ENCODE data around the gene CTTN. TPM values are rescaled to one million over a fixed set of nuclear protein-coding genes. Genes with fewer than 3 reads are reported as not detected.
"Not testable (repeated sequence)": the region's sequence is repeated elsewhere in the genome, so short reads cannot be mapped to it uniquely, and the experiment has no call there.

CTTN gene
- polyA plus RNA-seq, 3 donors from 2014 or later, result 0.53 to 0.67 TPM; not detected in 1

DNA sequence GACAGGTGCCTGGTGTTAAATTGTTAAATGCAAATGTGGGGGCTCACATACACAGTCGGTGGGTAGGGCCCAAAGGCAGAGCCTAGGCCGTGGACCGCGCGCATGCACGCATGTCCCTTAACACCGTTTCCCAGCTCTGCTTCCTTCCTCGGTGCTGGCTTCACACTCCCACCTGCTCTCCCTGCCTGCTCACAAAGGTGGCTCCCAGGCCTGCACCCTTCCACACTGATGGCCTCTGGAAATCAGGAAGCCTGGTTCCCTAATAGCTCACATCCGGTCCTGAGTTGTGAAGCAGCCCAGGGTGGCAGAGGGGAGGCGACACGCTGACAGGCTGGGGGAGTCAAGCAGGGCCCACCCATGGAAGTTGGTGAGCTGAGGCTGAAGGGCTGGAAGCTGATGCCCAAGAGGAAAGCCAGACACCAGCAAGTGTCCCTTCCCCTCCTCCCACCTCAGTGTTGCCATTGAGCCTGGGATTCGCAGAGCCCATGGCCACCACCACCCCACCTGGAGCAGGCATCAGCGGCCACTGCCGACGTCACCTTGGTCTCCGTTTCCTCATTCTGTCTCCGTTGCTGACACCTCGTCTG is 13.7 kb upstream of the CTTN start:
- peaks cover 7 to 9% (median 8%) of the 10 kb centered on the region in 3 donors for H3K27me3 Mint-ChIP-seq (ENCODE audit: low read depth in 3 of 3)
- H3K4me1 Mint-ChIP-seq, result no peaks in the 10 kb centered on the region
- peak overlapping the region in 1 of 6 donors; percentile 45 for H3K27ac Mint-ChIP-seq
- peaks cover 30 to 42% (median 38%) of the 10 kb centered on the region in 3 donors for H3K36me3 Mint-ChIP-seq
- no peaks in the 10 kb centered on the region for H3K9me3 Mint-ChIP-seq
- H3K4me3 Mint-ChIP-seq, result no peak overlapping the region
- DNase-seq, result no peak

DNA sequence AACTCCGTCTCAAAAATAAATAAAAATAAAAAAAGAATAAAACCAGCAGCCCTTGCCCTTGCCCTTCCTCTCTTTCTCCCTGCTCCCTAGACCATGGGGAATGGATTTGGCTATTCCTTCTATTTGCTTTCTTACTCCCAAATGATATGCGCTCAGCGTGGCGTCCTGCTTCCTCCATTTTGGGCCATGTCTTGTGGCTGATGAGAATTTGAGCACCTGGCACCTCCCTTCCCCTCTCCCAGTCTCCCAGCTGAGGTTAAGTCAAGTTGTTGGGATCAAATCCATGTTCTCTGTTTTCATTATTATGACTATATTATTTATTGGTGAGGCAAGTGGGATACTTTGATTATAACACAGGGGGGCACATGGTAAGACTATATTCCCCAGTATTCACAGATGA is 10.8 kb upstream of the CTTN start:
- peaks cover 12 to 18% (median 14%) of the 10 kb centered on the region in 3 donors for H3K27me3 Mint-ChIP-seq (ENCODE audit: low read depth in 3 of 3)
- no peaks in the 10 kb centered on the region for H3K4me1 Mint-ChIP-seq
- no peak overlapping the region for H3K27ac Mint-ChIP-seq
- no peaks in the 10 kb centered on the region for H3K9me3 Mint-ChIP-seq
- peaks cover 17 to 28% (median 21%) of the 10 kb centered on the region in 3 donors for H3K36me3 Mint-ChIP-seq
- no peak overlapping the region for H3K4me3 Mint-ChIP-seq
- no peak for DNase-seq

DNA sequence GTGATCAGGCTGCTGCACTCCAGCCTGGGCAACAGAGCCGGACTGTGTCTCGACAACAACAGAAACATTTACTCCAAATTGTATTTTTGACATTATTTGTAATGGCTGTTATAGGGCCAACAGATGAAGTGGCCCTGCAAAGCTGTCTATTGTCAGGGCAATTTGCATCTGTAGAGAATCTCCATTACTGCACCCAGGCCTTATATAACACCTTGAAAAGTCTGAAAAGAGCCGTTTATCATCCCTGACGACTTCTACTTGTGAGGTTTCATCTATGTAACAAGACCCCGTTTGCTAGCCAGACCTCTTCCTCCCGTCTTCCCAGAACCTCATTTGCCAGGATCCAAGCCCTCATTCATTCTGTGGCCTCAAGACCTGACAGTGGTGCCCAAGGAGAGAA is 9.1 kb upstream of the CTTN start:
- Mint-ChIP-seq H3K4me3 (no peak overlapping the region), H3K27ac (no peak overlapping the region), H3K9me3 (no peaks in the 10 kb centered on the region), H3K36me3 (peaks cover 10 to 16% (median 15%) of the 10 kb centered on the region in 3 donors), H3K27me3 (ENCODE audit: low read depth in 3 of 3) (peaks cover 16 to 22% (median 18%) of the 10 kb centered on the region in 3 donors), H3K4me1 (no peaks in the 10 kb centered on the region)
- DNase-seq, result no peak

DNA sequence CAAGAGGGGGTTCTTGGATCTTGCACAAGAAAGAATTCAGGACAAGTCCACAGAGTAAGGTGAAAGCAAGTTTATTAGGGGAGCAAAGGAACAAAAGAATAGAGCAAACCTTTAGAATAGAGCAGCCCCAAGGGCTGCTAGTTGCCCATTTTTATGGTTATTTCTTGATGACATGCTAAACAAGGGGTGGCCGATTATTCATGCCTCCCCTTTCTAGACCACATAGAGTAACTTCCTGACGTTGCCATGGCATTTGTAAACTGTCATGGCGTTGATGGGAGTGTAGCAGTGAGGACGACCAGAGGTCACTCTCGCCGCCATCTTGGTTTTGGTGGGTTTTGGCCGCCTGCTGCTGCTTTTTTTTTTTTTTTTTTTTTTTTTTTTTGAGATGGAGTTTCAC is 7.4 kb upstream of the CTTN start:
- not testable (repeated sequence) for H3K4me3 Mint-ChIP-seq, H3K4me1 Mint-ChIP-seq, DNase-seq, H3K9me3 Mint-ChIP-seq, H3K27ac Mint-ChIP-seq, H3K36me3 Mint-ChIP-seq
- H3K27me3 Mint-ChIP-seq (ENCODE audit: low read depth in 3 of 3), result peaks cover 22 to 26% (median 24%) of the 10 kb centered on the region in 3 donors

DNA sequence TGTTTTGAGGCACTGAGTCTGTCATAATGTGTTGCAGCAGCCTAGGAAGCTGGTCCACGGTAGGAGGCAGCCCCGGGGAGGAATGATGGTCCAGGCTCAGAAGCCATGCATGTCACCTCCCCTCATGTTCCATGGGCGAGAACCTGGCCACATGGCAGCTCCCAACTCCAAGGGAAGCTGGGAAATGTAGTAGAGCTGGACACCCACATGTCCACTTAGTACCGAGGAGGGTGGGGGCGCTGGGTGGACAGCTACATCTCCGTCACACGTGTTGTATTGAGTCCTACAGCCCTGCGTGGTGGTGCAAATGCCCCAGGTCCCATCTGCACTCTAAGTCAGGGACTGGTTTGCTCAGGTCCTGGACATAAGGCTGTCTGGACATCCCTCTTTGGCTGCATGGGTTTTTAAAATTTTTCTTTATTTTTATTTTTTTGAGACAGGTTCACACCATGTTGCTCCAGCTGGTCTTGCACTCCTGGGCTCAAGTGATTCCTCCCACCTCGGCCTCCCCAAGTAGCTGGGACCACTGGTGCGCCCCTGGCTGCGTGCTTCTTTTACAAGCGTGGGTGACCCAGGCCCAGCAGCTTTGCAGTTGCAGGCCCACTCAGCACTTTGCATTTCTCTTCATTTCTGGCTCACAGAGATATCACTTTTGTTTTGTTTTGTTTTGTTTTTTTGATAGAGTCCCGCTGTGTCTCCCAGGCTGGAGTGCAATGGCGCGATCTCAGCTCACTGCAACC is 3.9 kb upstream of the CTTN start:
- Mint-ChIP-seq H3K4me3 (no peak overlapping the region), H3K36me3 (no peaks in the 10 kb centered on the region), H3K27ac (no peak overlapping the region), H3K9me3 (no peaks in the 10 kb centered on the region), H3K27me3 (ENCODE audit: low read depth in 3 of 3) (peaks cover 26 to 36% (median 30%) of the 10 kb centered on the region in 3 donors), H3K4me1 (peaks cover 15 to 17% of the 10 kb centered on the region in 2 donors)
- no peak for DNase-seq

DNA sequence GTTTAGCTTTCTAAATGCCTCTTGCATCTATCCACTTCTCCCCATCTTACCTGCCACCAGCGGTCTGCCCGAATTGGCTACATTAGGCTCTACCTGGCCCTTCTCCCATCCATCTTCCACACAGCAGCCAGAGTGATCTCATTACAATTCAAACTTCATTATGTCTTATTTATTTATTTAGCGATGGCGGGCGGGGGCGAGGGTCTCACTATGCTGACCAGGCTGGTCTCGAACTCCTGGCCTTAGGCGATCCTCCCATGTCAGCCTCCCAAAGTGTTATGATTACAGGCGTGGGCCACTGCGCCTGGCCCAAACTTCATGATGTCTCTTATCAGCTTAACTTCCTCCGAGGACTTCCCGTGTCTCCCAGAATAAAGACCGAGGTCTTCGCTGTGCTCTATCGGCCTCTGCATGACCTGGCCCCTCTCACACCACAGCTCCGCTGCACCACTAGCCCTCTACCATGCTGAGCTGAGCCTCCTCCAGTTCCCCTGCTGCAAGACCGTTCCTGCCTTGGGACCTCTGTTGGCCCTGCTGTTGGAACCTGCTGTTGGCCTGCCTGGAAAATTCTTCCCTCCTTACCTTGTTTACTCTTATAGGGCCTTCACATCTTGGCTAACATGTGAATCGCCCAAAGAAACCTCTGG is 870 bp upstream of the CTTN start:
- no peaks in the 10 kb centered on the region for H3K36me3 Mint-ChIP-seq
- H3K4me3 Mint-ChIP-seq, result peak overlapping the region; percentile 79 to 94 (median 84)
- H3K27ac Mint-ChIP-seq, result peak overlapping the region in 1 of 6 donors; percentile 45
- H3K27me3 Mint-ChIP-seq (ENCODE audit: low read depth in 3 of 3), result peaks cover 31 to 38% (median 32%) of the 10 kb centered on the region in 3 donors
- peaks cover 0 to 5% (median 0%) of the 10 kb centered on the region in 6 donors for H3K9me3 Mint-ChIP-seq
- peaks cover 15 to 18% of the 10 kb centered on the region in 2 donors for H3K4me1 Mint-ChIP-seq
- peak in 1 of 3 donors; percentile 8 for DNase-seq

DNA sequence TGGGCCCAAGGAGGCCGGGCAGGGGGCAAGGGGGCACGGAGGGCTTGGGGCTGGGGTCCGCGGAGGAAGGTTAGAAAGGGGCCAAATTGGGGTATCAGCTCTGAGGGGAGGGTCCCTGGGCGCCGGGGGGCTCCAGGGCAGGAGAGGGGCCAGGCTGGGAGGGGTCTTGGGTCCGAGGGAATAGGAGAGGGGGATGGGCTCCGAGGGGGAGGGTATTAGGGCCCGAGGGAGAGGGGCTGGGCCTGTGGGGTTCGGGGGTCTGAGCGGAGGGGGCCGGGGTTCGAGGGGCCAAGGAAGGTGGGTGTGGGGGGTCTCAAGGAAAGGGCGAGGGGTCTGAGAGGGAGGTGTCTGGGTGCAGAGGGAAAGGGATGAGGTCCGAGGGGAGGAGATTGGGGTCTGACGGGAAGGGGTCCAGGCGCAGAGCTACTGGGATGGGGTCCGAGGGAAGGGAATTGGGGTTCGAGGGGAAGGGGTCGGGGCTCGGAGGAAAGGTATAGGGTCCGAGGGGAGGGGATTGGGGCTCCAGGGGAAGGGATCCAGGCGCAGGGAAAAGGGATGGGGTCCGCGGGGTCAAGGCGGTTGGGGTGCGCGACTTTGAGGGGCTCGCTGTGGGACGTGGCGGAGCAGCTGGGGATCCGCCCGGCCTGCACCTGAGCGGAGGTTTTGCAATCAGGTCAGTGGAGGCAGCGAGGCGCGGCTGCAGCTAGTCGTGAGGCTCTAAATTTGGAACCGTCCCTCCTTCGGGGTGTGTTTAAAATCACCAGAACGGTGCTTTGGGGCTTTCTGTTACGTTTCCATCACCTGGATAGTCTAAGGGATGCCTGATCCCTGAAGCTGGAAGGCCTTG is 728 bp downstream of the CTTN start:
- Mint-ChIP-seq H3K4me3 (peak overlapping the region; percentile 42 to 70 (median 53)), H3K4me1 (peaks cover 15 to 18% of the 10 kb centered on the region in 2 donors), H3K27me3 (ENCODE audit: low read depth in 3 of 3) (peaks cover 27 to 37% (median 34%) of the 10 kb centered on the region in 3 donors), H3K27ac (peak overlapping the region in 1 of 6 donors; percentile 45), H3K36me3 (no peaks in the 10 kb centered on the region), H3K9me3 (peaks cover 0 to 6% (median 0%) of the 10 kb centered on the region in 6 donors)
- DNase-seq, result no peak

DNA sequence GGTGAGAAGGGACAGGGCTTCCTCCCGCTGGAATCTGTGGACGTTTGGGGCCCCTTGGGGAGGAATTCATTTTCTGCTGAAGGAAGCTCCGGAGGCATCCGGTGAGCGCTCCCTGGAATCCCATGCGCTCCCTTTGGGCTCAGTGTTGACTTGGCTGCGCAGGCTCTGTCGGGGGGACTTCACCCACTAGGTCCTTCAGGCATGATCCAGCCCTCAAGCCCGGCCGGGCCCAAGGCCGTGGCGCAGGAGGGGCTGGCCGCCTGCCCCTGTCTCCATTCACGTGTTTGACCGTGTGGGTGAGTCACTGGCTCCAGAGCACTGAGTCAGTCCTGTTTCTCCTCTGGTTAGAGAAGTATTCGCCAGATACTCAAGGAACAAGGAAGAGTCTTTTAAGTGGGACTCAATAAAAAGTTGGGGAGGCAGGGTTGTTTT is 1.4 kb downstream of the CTTN start:
- H3K4me3 Mint-ChIP-seq, result peak overlapping the region in 4 of 5 donors; percentile 38 to 55 (median 48)
- H3K27ac Mint-ChIP-seq, result no peak overlapping the region
- no peak for DNase-seq
- peaks cover 27 to 37% (median 34%) of the 10 kb centered on the region in 3 donors for H3K27me3 Mint-ChIP-seq (ENCODE audit: low read depth in 3 of 3)
- H3K4me1 Mint-ChIP-seq, result peaks cover 15 to 18% of the 10 kb centered on the region in 2 donors
- H3K9me3 Mint-ChIP-seq, result peaks cover 0 to 6% (median 0%) of the 10 kb centered on the region in 6 donors
- no peaks in the 10 kb centered on the region for H3K36me3 Mint-ChIP-seq

DNA sequence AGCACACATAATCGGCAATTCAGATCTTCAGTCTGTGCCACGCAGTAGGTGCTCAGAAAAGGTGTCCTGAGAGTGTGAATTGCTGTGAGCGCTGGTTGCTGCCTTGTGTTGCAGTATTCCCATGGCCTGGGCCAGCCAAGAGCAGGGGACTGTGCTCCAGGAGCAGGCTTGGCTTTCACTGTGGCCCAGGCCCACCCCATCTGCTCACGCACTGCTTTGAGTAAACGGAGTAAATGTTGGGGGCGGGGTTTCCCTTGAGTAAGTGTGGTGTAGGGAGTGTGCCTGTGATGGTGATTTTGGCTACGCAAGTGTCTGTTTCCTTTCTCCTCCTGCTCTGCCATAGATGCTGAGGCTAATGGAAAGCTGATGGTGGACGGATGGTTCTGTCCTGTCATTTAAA is 2.3 kb downstream of the CTTN start:
- no peak for DNase-seq
- no peak overlapping the region for H3K4me3 Mint-ChIP-seq
- peaks cover 15 to 18% of the 10 kb centered on the region in 2 donors for H3K4me1 Mint-ChIP-seq
- peaks cover 0 to 6% (median 0%) of the 10 kb centered on the region in 6 donors for H3K9me3 Mint-ChIP-seq
- peaks cover 28 to 38% (median 34%) of the 10 kb centered on the region in 3 donors for H3K27me3 Mint-ChIP-seq (ENCODE audit: low read depth in 3 of 3)
- no peak overlapping the region for H3K27ac Mint-ChIP-seq
- no peaks in the 10 kb centered on the region for H3K36me3 Mint-ChIP-seq

DNA sequence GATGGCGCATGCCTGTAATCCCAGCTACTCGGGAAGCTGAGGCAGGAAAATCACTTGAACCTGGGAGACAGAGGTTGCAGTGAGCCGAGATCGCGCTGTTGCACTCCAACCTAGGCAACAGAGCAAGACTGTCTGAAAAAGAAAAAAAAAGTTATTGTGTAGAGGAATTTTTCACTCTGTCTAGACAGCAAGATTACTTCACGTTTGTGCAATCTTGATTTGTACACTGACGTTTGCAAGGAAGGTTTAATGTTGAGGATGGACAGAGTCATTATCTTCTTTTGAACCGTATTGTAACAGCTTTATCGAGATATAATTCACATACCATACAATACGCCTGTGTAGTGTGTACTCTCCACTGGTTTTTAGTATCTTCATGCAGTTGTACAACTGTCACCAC is 3.7 kb downstream of the CTTN start:
- Mint-ChIP-seq H3K27ac (no peak overlapping the region), H3K36me3 (no peaks in the 10 kb centered on the region), H3K4me3 (no peak overlapping the region), H3K4me1 (peaks cover 15 to 16% of the 10 kb centered on the region in 2 donors), H3K9me3 (peaks cover 0 to 6% (median 0%) of the 10 kb centered on the region in 6 donors), H3K27me3 (ENCODE audit: low read depth in 3 of 3) (peaks cover 30 to 37% (median 33%) of the 10 kb centered on the region in 3 donors)
- no peak for DNase-seq

DNA sequence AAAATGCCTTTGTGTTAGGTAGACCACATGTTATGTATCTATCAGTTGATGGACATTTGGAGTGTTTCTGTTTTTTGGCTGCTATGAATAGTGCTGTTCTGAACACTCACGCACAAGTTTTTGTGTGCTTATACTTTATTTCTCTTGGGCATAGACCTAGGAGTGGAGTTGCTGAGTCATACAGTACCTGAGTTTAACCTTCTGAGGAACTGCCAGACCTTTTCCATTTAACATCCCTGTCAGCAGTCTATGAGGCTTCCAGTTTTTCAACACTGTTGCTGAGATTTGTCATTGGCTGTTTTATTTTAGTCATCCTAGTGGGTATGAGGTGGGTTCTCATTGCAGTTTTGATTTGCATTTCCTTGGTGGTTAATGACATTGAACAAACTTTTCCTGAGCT is 4.4 kb downstream of the CTTN start:
- DNase-seq, result no peak
- peaks cover 9 to 10% of the 10 kb centered on the region in 2 donors for H3K4me1 Mint-ChIP-seq
- H3K4me3 Mint-ChIP-seq, result no peak overlapping the region
- peaks cover 25 to 36% (median 34%) of the 10 kb centered on the region in 3 donors for H3K27me3 Mint-ChIP-seq (ENCODE audit: low read depth in 3 of 3)
- H3K36me3 Mint-ChIP-seq, result no peaks in the 10 kb centered on the region
- H3K27ac Mint-ChIP-seq, result no peak overlapping the region
- H3K9me3 Mint-ChIP-seq, result peaks cover 0 to 6% (median 0%) of the 10 kb centered on the region in 6 donors

DNA sequence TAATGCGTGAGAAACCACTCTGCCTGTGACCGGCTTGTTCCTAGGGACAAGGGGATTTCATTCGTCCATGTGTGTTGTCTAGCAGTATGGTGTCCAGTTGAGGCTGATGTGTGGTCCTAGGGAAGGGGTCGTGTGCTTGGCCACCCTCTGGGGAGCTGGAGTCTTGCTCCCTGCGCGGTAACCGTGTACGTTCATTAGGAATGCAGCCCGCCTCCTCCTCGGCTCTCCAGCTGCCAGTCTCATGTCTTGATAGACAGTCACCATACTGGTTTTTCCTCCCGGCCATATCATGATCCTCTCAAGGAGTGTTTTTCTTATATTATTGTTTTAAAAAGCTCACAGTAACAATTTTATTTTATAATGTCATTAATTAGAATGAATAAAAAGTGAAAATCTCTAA is 5.9 kb downstream of the CTTN start:
- Mint-ChIP-seq H3K9me3 (peaks cover 0 to 6% (median 0%) of the 10 kb centered on the region in 6 donors), H3K4me1 (peaks cover under 1 to 2% of the 10 kb centered on the region in 2 donors), H3K27ac (no peak overlapping the region), H3K36me3 (no peaks in the 10 kb centered on the region), H3K4me3 (no peak overlapping the region), H3K27me3 (ENCODE audit: low read depth in 3 of 3) (peaks cover 24 to 36% (median 26%) of the 10 kb centered on the region in 3 donors)
- no peak for DNase-seq

DNA sequence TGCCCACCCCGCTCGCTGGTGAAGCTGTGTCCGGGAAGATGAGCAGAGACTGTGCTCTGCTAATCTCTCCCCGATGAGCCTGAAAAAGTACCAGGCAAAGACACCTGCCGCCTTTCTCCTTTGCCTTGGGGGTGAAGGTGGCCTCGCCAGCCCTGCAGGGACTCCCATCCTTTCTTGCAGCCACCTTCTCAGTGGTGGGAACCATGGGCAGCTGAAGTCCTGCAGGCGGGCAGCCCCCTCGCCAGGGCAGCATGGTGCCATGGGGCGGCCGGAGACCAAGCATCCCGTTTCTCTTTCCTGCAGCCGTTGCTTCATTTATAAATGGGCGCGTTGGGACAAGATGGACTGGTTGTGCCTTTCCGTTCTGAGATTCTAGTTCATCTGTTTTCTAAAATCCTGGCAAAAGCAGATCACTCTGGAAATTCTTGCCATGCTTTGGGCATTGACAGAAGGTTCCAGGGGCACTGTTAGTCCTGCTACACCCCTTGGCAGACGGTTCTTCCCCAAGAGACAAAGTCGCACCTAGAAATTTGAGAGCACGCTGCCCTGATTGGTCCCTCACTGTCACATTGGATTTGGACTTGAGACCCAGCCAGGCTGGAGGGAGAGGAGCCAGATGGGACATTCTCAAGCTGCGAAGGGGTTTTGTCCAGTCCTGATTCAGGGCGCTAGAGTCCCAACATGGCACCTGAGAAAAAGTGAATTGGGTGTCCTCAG is 7.5 kb downstream of the CTTN start:
- Mint-ChIP-seq H3K36me3 (no peaks in the 10 kb centered on the region), H3K4me3 (no peak overlapping the region), H3K27me3 (ENCODE audit: low read depth in 3 of 3) (peaks cover 22 to 36% (median 32%) of the 10 kb centered on the region in 3 donors), H3K4me1 (no peaks in the 10 kb centered on the region), H3K27ac (no peak overlapping the region), H3K9me3 (peaks cover 0 to 6% (median 0%) of the 10 kb centered on the region in 6 donors)
- DNase-seq, result no peak

Measured in immature natural killer cell (primary cell).